GM19328 (cell line): ENCODE data around the gene FCHSD2.
"Not testable (repeated sequence)": the region's sequence is repeated elsewhere in the genome, so short reads cannot be mapped to it uniquely, and the experiment has no call there.

Experiments used
- ATAC-seq: cut with Tn5 transposase; IDR thresholded peaks from one replicate; pipeline ENCODE4 v1.9.1; 2021; ENCODE audit warnings: mild to moderate bottlenecking, moderate library complexity; ENCODE audit not compliant: unreplicated experiment

FCHSD2 gene

DNA sequence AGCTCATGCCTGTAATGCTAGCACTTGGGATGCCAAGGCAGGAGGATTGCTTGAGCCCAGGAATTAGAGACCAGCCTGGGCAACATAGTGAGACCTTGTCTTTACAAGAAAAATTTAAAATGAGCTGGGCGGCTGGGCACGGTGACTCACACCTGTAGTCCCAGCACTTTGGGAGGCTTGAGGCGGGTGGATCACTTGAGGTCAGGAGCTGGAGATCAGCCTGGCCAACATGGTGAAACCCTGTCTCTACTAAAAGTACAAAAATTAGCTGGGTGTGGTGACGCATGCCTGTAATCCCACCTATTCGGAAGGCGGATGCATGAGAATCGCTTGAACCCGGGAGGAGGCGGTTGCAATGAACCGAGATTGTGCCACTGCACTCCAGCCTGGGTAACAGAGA, 330.4 kb downstream of the FCHSD2 start:
- ATAC-seq = not testable (repeated sequence)

DNA sequence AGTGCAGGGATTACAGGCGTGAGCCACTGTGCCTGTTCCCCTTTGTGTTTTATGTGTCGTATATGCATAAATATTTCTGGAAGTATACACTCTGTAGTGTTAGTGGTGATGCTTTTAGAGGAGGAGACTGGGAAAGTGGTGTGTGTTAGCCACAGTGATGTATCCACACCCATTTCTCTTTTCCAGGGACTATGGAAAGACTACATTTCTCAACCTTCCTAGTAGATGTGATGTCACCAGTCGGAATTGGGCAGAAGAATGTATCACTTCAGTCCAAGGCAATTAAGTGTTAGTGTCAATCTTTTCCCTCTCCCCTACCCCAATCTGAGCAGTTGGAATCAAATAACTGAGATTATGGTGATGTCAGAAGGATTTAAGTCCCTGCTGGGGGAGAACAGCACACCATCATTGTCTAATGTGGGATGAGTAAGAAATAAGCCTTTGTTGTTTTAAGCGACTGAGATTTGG, 333.8 kb downstream of the FCHSD2 start:
- no peak for ATAC-seq

DNA sequence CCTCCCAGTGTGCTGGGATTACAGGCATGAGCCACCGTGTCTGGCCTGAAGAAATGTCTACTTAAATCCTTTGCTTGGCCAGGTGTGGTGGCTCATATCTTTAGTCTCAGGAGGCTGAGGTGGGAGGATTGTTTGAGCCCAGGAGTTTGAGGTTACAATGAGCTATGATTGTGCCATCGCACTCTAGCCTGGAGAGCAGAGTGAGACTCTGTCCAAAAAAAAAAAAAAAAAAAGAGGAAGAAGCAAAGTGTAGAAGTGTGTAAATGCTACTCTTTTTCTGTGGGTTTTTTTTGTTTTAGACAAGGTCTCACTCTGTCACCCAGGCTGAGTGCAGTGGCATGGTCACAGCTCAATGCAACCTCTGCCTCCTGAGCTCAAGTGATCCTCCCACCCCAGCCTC, 334.3 kb downstream of the FCHSD2 start:
- no peak for ATAC-seq

DNA sequence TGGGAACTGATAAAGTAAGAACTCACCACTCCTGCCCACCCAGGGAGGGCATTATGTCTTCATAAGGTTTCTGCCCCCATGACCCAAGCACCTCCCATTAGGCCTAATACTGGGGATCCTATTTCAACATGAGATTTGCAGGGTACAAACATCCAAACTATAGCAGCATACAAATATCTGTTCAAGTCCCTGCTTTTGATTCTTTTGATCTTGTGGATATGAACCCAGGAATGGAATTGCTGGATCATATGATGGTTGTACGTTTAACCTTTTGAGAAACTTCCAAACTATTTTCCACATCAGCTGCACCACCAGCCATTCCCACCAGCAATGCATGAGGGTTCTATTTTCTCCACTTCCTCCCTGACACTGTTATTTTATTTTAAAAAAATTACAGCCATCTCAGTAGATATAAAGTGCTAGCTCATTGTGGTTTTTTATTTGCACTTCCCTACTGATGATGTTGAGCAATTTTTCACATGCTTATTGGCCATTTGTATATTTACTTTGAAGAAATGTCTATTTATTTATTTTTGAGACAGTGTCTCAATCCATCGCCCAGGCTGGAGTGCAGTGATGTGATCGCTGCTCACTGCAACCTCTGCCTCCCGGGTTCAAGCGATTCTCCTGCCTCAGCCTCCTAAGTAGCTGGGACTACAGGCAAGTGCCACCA, 335.0 kb downstream of the FCHSD2 start:
- no peak for ATAC-seq

DNA sequence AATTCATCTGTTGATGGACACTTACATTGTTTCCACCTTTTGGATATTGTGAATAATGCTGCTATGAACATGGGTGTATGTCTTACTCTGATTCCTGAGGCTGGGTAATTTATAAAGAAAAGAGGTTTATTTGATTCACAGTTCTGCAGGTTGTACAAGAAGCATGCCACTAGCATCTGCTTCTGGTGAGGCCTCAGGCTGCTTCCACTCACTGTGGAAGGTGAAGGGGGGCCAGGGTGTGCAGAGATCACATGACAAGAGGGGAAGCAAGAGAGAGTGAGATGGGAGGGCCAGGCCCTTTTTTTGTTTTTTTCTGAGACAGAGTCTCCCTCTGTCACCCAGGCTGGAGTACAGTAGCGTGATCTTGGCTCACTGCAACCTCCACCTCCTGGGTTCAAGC, 335.7 kb downstream of the FCHSD2 start:
- not testable (repeated sequence) for ATAC-seq

DNA sequence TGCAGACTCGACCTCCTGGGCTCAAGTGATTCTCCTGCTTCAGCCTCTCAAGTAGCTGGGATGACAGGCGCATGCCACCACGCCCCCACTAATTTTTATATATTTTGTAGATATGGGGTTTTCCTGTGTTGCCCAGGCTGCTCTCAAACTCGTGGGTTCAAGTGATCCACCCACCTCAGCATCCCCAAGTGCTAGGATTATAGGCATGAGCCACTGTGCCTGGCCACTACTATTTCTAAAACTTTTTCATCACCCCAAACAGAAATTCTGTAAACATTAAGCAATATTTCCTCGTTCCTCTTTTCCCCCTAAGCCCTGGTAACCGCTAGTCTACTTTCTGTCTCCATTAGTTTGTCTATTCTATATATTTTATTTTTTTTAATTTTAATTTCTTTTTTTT, 336.9 kb downstream of the FCHSD2 start:
- ATAC-seq = no peak

DNA sequence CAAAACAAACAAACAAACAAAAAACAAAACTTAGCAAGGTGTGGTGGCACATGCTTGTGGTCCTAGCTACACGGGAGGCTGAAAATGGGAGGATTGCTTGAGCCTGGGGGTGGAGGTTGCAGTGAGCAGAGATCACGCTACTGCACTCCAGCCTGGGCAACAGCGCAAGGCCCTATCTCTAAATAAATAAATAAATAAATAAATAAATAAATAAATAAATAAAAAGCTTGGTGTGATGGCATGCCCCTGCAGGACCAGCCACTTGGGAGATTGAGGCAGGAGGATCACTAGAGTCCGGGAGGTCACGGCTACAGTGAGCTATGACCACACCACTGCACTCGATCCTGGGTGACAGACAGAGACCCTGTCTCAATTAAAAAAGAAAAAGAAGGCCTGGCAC, 339.3 kb downstream of the FCHSD2 start:
- no peak for ATAC-seq

DNA sequence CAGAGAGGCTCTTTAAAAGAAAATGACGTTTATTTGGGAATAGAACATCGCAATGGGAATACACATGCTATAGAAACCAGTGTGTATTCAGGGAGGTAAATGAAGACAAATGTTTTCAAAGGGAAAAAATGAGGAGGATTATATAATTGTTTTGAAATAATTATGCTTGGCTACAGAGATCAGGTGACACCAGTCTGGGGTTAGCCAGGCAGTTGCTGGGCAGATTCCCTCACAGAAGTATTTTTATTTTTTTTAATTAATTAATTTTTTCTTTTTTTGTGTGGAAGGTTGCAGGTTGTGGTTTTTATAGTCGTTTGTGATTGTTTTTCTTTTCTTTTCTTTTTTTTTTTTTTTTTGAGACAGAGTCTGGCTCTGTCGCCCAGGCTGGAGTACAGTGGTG, 342.7 kb downstream of the FCHSD2 start:
- no peak for ATAC-seq

- no peak for ATAC-seq
Measured at GRCh38 chr11:72798361-72798760, 343.8 kb downstream of the FCHSD2 start.

GRCh38 chr11:72793425-72794367, 348.4 kb downstream of the FCHSD2 start, which contains the start of gene STARD10:
TSS of gene STARD10 (minus strand) at chr11:72794047. CDS start at chr11:72781181, 12,866 bp downstream.
- peak; percentile 82 for ATAC-seq

DNA sequence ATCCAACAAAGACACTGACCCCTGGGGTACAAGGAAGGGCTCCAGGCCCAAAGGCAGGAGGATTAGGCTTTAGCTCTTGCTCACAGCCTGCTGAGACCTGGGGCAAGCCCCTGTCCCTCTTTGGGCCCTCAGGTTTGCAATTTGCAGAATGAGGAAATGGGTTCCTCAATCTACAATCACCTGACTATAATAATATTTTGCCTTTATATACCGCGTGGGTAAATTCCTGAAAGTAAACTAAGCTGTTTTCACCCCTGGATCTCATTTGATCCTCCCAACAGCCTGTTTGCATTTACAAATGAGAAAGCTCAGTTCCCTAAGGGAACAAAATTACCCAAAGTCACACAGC, 349.1 kb downstream of the FCHSD2 start:
- ATAC-seq = no peak

- no peak for ATAC-seq
Measured at GRCh38 chr11:72792437-72793021, 349.6 kb downstream of the FCHSD2 start.

GRCh38 chr11:72791228-72791627, 350.9 kb downstream of the FCHSD2 start:
- not testable (repeated sequence) for ATAC-seq

- no peak for ATAC-seq
Measured at GRCh38 chr11:72789493-72790131, 352.5 kb downstream of the FCHSD2 start.

- no peak for ATAC-seq
Measured at GRCh38 chr11:72788241-72788640, 353.9 kb downstream of the FCHSD2 start.

GRCh38 chr11:72787216-72788104, 354.7 kb downstream of the FCHSD2 start:
- ATAC-seq = peak; percentile 47
